Nephron (organoid): ENCODE results near the gene ATXN1.

Experiments used
- H3K27ac Mint-ChIP-seq, 3 experiments: 2 replicates each; pipeline ENCODE4 v1.8.0; 2020; ENCODE audit warnings: mixed read lengths in 3 of 3, mild to moderate bottlenecking in 2 of 3, moderate library complexity in 1 of 3
- H3K27me3 Mint-ChIP-seq: 2 replicates; pipeline ENCODE4 v1.8.0; 2021; ENCODE audit warnings: low read depth, mild to moderate bottlenecking, moderate library complexity, mixed read lengths
- H3K36me3 Mint-ChIP-seq: 2 replicates; pipeline ENCODE4 v1.8.0; 2020; ENCODE audit warnings: low read depth, mixed read lengths
- H3K4me1 Mint-ChIP-seq: 2 replicates; pipeline ENCODE4 v1.8.0; 2020; ENCODE audit warnings: mixed read lengths
- H3K4me3 Mint-ChIP-seq, 3 experiments: 2 replicates each; pipeline ENCODE4 v1.8.0; 2020; ENCODE audit warnings: mild to moderate bottlenecking in 3 of 3, mixed read lengths in 3 of 3, moderate library complexity in 2 of 3
- H3K9me3 Mint-ChIP-seq: 2 replicates; pipeline ENCODE4 v1.8.0; 2020; ENCODE audit warnings: mixed read lengths
- CTCF ChIP-seq, 3 experiments: fragments of 200-600 bp; sonication (generic); IDR thresholded peaks; one replicate each; pipeline ENCODE4 v1.5.0; 2021; ENCODE audit warnings: antibody characterized with exemption in 3 of 3; ENCODE audit not compliant: unreplicated experiment in 3 of 3

Gene ATXN1

GRCh38 chr6:16405375-16405774 is 355.9 kb downstream of the ATXN1 start:
- H3K27me3 Mint-ChIP-seq, result no peaks in the 10 kb centered on the region
- TF ChIP-seq CTCF (IDR thresholded peaks at IDR 0.05; ENCODE audit: unreplicated experiment in 3 of 3), result no peak
- no peak overlapping the region for H3K4me3 Mint-ChIP-seq
- H3K27ac Mint-ChIP-seq, result peak overlapping the region; percentile 84 to 93 (median 87)
- H3K36me3 Mint-ChIP-seq, result peaks cover 12% of the 10 kb centered on the region
- peaks cover 3% of the 10 kb centered on the region for H3K9me3 Mint-ChIP-seq
- H3K4me1 Mint-ChIP-seq, result peaks cover 46% of the 10 kb centered on the region

GRCh38 chr6:16404456-16404855 is 356.8 kb downstream of the ATXN1 start:
- Mint-ChIP-seq H3K27me3 (no peaks in the 10 kb centered on the region), H3K36me3 (peaks cover 12% of the 10 kb centered on the region), H3K4me3 (no peak overlapping the region), H3K4me1 (peaks cover 44% of the 10 kb centered on the region), H3K27ac (peak overlapping the region; percentile 84 to 93 (median 87)), H3K9me3 (peaks cover 3% of the 10 kb centered on the region)
- no peak for TF ChIP-seq CTCF (IDR thresholded peaks at IDR 0.05; ENCODE audit: unreplicated experiment in 3 of 3)

GRCh38 chr6:16403831-16404230 is 357.4 kb downstream of the ATXN1 start:
- Mint-ChIP-seq H3K27me3 (no peaks in the 10 kb centered on the region), H3K36me3 (peaks cover 12% of the 10 kb centered on the region)

GRCh38 chr6:16402581-16402900 is 358.7 kb downstream of the ATXN1 start:
- H3K9me3 Mint-ChIP-seq, result peaks cover 3% of the 10 kb centered on the region
- no peak for TF ChIP-seq CTCF (IDR thresholded peaks at IDR 0.05; ENCODE audit: unreplicated experiment in 3 of 3)
- no peaks in the 10 kb centered on the region for H3K27me3 Mint-ChIP-seq
- H3K27ac Mint-ChIP-seq, result peak overlapping the region; percentile 82 to 93 (median 83)
- peaks cover 12% of the 10 kb centered on the region for H3K36me3 Mint-ChIP-seq
- peaks cover 58% of the 10 kb centered on the region for H3K4me1 Mint-ChIP-seq
- H3K4me3 Mint-ChIP-seq, result no peak overlapping the region

More at GRCh38 chr6:16403831-16404230, 357.4 kb downstream of the ATXN1 start:
- Mint-ChIP-seq H3K27ac (peak overlapping the region; percentile 78 to 93 (median 90)), H3K9me3 (peaks cover 3% of the 10 kb centered on the region), H3K4me3 (peak overlapping the region in 2 of 3 experiments; percentile 9 to 50), H3K4me1 (peaks cover 50% of the 10 kb centered on the region)
- peak; percentile 18 to 40 (median 28) for TF ChIP-seq CTCF (IDR thresholded peaks at IDR 0.05; ENCODE audit: unreplicated experiment in 3 of 3)

GRCh38 chr6:16400248-16400760 is 361.0 kb downstream of the ATXN1 start:
- no peaks in the 10 kb centered on the region for H3K27me3 Mint-ChIP-seq
- H3K4me1 Mint-ChIP-seq, result peaks cover 55% of the 10 kb centered on the region
- H3K27ac Mint-ChIP-seq, result peak overlapping the region in 1 of 3 experiments; percentile 97
- H3K9me3 Mint-ChIP-seq, result peaks cover 3% of the 10 kb centered on the region
- TF ChIP-seq CTCF (IDR thresholded peaks at IDR 0.05; ENCODE audit: unreplicated experiment in 3 of 3), result no peak
- no peak overlapping the region for H3K4me3 Mint-ChIP-seq
- H3K36me3 Mint-ChIP-seq, result peaks cover 12% of the 10 kb centered on the region

- H3K36me3 Mint-ChIP-seq, result peaks cover 12% of the 10 kb centered on the region
- peaks cover 3% of the 10 kb centered on the region for H3K9me3 Mint-ChIP-seq
- H3K27ac Mint-ChIP-seq, result peak overlapping the region in 2 of 3 experiments; percentile 97 to 98
- no peak for TF ChIP-seq CTCF (IDR thresholded peaks at IDR 0.05; ENCODE audit: unreplicated experiment in 3 of 3)
- no peaks in the 10 kb centered on the region for H3K27me3 Mint-ChIP-seq
- peaks cover 49% of the 10 kb centered on the region for H3K4me1 Mint-ChIP-seq
- no peak overlapping the region for H3K4me3 Mint-ChIP-seq
Observed at GRCh38 chr6:16399695-16400094, 361.6 kb downstream of the ATXN1 start.
